Placental pericyte (primary cell): ENCODE measurements around the gene RPL35A. TPM values are rescaled to one million over a fixed set of nuclear protein-coding genes. Genes with fewer than 3 reads are reported as not detected.

Experiments used
- small RNA-seq: library from RNA; depleted of rRNA; stranded (forward); fragments of <200 nt; gene quantifications from one replicate; pipeline ENCODE3, GENCODE V24; 2012; ENCODE audit warnings: low replicate concordance
- total RNA-seq: library from RNA; depleted of rRNA; stranded (reverse); fragments of >200 nt; gene quantifications from 2 replicates; pipeline ENCODE4 v1.2.3, GENCODE V29; 2012

RPL35A gene
- total RNA-seq, result 278 and 411 TPM in 2 replicates

DNA sequence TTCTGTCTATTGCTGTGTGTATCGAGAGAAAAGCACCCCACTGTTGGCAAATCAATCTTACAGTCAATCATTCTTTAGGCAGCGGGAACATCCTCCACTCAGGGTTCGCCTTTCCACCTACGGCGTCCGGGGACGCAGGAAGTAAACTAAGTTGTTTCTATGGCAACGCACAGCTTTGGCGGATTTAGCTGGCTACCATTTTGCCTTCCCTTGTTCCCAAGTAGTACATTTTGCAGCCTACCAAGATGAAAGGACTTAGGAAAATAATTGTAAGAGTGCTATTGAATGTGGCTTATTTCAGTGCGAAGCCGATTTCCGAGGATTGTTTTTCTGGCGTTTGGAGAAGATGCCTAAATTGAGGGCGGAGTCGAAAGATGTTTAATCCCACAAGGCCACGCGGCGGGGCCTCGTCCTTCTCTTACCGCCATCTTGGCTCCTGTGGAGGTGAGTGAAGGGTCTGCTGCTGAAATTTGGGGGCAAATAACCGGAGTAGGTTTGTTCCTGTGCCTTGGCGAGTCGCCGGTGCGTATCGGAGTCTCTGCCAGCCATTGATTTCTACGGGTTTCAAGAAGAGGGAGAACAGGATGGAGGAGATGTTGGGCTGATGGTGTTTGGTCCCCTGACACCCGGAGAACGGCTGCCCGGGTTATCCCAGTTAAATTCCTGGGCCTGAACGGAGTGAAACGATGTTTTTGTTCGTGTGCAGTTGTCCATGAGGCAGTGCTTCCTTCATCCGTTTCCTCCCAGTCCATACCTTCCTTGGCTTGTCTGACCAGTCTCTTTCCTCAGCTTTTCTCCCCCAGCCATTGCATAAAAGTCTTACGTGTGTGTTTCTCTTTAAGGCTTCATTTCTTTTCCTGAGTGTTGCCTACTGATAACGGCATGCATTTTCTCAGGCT is at the start of gene RPL35A:
Gene RPL35A, plus strand, starts transcription at position 413 of the 899 bp plus-strand sequence. CDS start 778 bp downstream, outside the sequence.

DNA sequence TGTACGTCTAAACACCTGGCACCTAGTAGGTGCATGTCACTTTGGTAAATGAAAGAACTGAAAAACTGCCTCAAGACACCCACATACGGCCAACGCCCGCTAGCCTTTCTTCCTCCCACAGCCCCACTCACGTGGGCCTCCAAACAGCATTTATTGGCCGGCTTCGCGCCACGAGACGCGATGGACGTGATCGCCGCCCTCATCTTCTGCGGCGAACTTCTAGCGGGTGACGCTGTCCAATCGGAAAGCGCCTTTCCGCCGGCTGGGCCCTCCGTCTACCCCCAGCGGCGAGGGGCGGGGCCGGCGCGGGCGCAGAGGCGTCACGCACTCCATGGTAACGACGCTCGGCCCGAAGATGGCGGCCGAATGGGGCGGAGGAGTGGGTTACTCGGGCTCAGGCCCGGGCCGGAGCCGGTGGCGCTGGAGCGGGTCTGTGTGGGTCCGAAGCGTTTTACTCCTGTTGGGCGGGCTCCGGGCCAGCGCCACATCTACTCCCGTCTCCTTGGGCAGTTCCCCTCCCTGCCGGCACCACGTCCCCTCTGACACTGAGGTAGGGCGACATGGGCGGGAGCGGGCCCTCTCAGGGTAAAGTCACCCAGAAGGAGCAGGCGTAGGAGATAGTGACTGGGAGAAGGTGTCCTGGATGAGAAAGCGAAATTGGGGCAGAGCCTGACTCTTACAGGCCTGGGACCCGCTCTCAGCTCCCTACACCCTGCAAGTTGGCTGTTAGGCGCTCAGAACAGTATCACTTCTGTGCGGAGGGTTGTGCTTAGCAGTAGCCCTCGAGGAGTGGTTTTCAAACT is 10.1 kb downstream of the RPL35A start, which contains the start of gene LMLN:
Gene LMLN, plus strand, starts transcription at position 327 of the 803 bp plus-strand sequence. Its CDS starts 29 bp downstream, at position 356.

Small RNA genes lying within 50 kb of the gene (small RNA-seq; reads per million reads assigned to genes)
- not detected for gene RNU6-621P

Other genes starting within 250 kb of the RPL35A start
- 23.4 and 26.1 TPM in 2 replicates for gene RUBCN, start 213.3 kb upstream of the RPL35A start, total RNA-seq
- 44.1 and 45.3 TPM in 2 replicates for gene FYTTD1, start 200.3 kb upstream of the RPL35A start, total RNA-seq
- gene LRCH3, start 158.9 kb upstream of the RPL35A start, total RNA-seq, result 38.3 and 47.1 TPM in 2 replicates
- gene LMLN, start 10.0 kb downstream of the RPL35A start, total RNA-seq, result 5.9 and 11.7 TPM in 2 replicates